ENCODE measurements around the gene HOMEZ. TPM values are rescaled to one million over a fixed set of nuclear protein-coding genes. Genes with fewer than 3 reads are reported as not detected.
"Not testable (repeated sequence)": the region's sequence is repeated elsewhere in the genome, so short reads cannot be mapped to it uniquely, and the experiment has no call there.

Gene HOMEZ
- total and polyA plus RNA-seq, 2 donors (not counting 3 experiments of a cell fraction or from before 2014, with no cell fraction given) = 11.3 to 16.8 TPM

DNA sequence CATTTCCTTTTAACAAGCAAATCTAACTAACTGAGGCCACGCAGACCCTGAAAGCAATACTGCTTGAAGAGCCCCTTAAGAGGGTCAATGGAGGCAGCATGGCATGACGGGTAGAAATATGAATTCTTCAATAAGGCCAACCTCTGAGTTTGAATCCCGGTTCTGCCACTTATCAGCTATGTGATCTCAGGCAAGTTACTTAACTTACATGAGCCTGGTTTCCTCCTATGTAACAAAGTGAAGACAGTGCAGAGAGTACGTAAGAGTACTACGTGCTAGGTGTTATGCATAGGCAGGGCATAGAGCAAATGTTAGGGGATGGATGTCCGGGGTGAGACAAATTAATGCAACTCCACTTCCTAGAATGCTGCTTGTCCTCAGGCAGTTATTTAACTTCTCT is 4.7 kb downstream of the HOMEZ start:
- no peak overlapping the region for H2AFZ ChIP-seq (ENCODE audit: low read depth, low read length)
- no TSS peak for BruUV-seq (replicated peaks)
- no peak overlapping the region for H3K27ac ChIP-seq (ENCODE audit: insufficient read depth, low read depth, low read length)
- peaks cover 14% of the 10 kb centered on the region for H3K79me2 ChIP-seq (ENCODE audit: control insufficient read depth, insufficient read depth, low read length)
- no peaks in the 10 kb centered on the region for H3K27me3 ChIP-seq (ENCODE audit: control insufficient read depth in 2 of 2, insufficient read depth in 2 of 2, low read length in 2 of 2)
- intact Hi-C loops (cut with micrococcal nuclease) (no loop called here), dilution Hi-C loops (cut with MboI; ENCODE audit: extremely low pct_ligation_motif_present, low sequenced_read_pairs) (no loop called here)
- POLR2A ChIA-PET = no interaction called here
- no peaks in the 10 kb centered on the region for H3K9me3 ChIP-seq (replicated peaks; ENCODE audit: control insufficient read depth, insufficient read depth, low read length)
- CTCF ChIA-PET = interaction anchor here (0.6 to 1.6 kb wide), 2 partner anchors 13 to 161 kb away, joined by 3 to 4 read pairs; no protein-coding TSS in a partner anchor
- FAIRE-seq (no peak), DNase-seq (ENCODE audit: low read depth, low spot score) (no peak)
- H3K4me2 ChIP-seq (ENCODE audit: insufficient read depth, low read length) = no peak overlapping the region
- peaks cover 14% of the 10 kb centered on the region for H3K4me1 ChIP-seq (ENCODE audit: control insufficient read depth, extremely low read depth, insufficient read depth, low read length)
- H3K9me1 ChIP-seq (replicated peaks; ENCODE audit: control insufficient read depth, extremely low read depth, insufficient read depth, low read length) = no peaks in the 10 kb centered on the region
- peaks cover 0 to 7% of the 10 kb centered on the region in 2 experiments for H3K36me3 ChIP-seq (ENCODE audit: control insufficient read depth in 2 of 2, extremely low read depth in 1 of 2, insufficient read depth in 2 of 2, low read length in 2 of 2)
- H3K4me3 ChIP-seq (replicated peaks in 1 of 3; ENCODE audit: insufficient read depth in 1 of 3, low read depth in 1 of 3, low read length in 3 of 3) = no peak overlapping the region
- no peak overlapping the region for H3K9ac ChIP-seq (replicated peaks; ENCODE audit: extremely low read depth, insufficient read depth, low read length)
- no peaks in the 10 kb centered on the region for H4K20me1 ChIP-seq (replicated peaks; ENCODE audit: control insufficient read depth, extremely low read depth, insufficient read depth, low read length)
- TF ChIP-seq MAX (IDR thresholded peaks at IDR 0.05; ENCODE audit: insufficient read depth, insufficient read length) = no peak

GRCh38 chr14:23277928-23278327 is 8.0 kb downstream of the HOMEZ start:
- CTCF ChIA-PET = interaction anchor here (0.9 to 1.6 kb wide), 4 partner anchors 14 to 43 kb away, joined by 3 to 7 read pairs (median 4); partner anchors contain the start of gene PABPN1
- H4K20me1 ChIP-seq (replicated peaks; ENCODE audit: control insufficient read depth, extremely low read depth, insufficient read depth, low read length); H3K4me2 ChIP-seq (ENCODE audit: insufficient read depth, low read length); dilution Hi-C loops (cut with MboI; ENCODE audit: extremely low pct_ligation_motif_present, low sequenced_read_pairs); H3K9me3 ChIP-seq (replicated peaks; ENCODE audit: control insufficient read depth, insufficient read depth, low read length); H3K27me3 ChIP-seq (ENCODE audit: control insufficient read depth in 2 of 2, insufficient read depth in 2 of 2, low read length in 2 of 2); H2AFZ ChIP-seq (ENCODE audit: low read depth, low read length); POLR2A ChIA-PET; H3K27ac ChIP-seq (ENCODE audit: insufficient read depth, low read depth, low read length); H3K36me3 ChIP-seq (ENCODE audit: control insufficient read depth in 2 of 2, extremely low read depth in 1 of 2, insufficient read depth in 2 of 2, low read length in 2 of 2); FAIRE-seq; DNase-seq (ENCODE audit: low read depth, low spot score); H3K9ac ChIP-seq (replicated peaks; ENCODE audit: extremely low read depth, insufficient read depth, low read length); BruUV-seq (replicated peaks); H3K79me2 ChIP-seq (ENCODE audit: control insufficient read depth, insufficient read depth, low read length); intact Hi-C loops (cut with micrococcal nuclease); H3K4me3 ChIP-seq (replicated peaks in 1 of 3; ENCODE audit: insufficient read depth in 1 of 3, low read depth in 1 of 3, low read length in 3 of 3); H3K4me1 ChIP-seq (ENCODE audit: control insufficient read depth, extremely low read depth, insufficient read depth, low read length); H3K9me1 ChIP-seq (replicated peaks; ENCODE audit: control insufficient read depth, extremely low read depth, insufficient read depth, low read length): not testable (repeated sequence)

Data from endothelial cell of umbilical vein (primary cell).